Measurements from ENCODE around the gene MOB3A.
A peak's percentile ranks its signal among the peaks of the same experiment; 100 is the strongest.

Gene MOB3A

DNA sequence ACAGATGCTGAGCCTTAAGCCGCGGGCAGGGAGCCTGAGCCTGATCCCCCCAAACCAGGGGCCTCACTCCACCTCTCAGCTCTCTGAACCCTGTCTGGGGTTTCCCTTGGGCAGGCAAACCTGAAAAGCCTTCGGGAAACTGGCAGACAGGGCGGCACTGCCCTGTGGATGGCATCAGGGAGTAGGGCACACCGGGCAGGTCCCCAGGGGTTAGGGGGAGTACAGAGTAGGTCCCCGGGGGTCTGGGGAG is 54.8 kb downstream of the MOB3A start:
- peaks cover 68% of the 10 kb centered on the region for H3K36me3 ChIP-seq (ENCODE audit: control insufficient read depth, insufficient read depth, low read length)
- peaks cover 8% of the 10 kb centered on the region for H3K4me1 ChIP-seq (ENCODE audit: control insufficient read depth, insufficient read depth, low read length)
- H3K9me3 ChIP-seq (ENCODE audit: control insufficient read depth, insufficient read depth, low read length), result no peaks in the 10 kb centered on the region
- H3K9ac ChIP-seq (ENCODE audit: low read depth, low read length), result no peak overlapping the region; the same call in 1 of the 2 replicates
- no peak overlapping the region for H3K4me3 ChIP-seq (ENCODE audit: low read depth, low read length)
- H3K27ac ChIP-seq (ENCODE audit: low read depth, low read length), result peak overlapping the region; percentile 83
- no peaks in the 10 kb centered on the region for H3K27me3 ChIP-seq (ENCODE audit: control insufficient read depth, insufficient read depth, low read length)

DNA sequence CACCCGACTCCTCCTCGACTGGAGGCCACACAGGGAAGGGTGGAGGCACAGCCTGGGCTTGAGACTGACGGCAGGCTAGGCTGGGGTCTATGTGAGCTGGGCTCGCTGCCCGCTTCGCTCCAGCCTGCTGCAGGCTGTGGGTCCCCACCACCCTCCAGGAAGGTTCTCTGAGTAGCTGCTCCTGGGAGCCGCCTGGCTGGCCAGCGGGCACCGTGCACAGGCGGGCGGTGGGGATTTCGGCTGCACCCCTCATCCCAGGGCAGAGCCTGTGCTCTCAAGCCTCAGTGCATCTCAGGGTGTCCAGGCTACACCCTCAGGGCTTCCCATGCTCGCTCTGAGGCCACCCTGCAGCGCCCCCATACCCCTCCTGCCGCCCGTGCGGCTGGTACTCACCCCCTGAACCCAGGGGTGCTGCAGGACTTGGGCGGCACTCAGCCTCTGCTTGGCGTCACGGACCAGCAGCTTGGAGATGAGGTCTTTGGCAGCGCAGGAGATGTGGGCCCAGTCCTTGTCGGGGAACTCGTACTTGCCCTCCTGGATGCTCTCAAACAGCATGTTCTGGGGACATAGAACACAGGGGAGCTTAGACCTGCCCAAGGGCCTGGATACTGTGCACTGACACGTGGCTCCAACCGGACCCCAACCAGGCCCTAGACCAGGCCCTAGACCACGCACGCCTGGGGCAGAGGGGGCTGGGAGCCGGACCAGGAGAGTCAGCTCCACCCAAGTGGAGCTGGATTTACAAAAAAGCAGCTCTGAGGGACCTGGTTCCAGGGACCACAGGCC is 55.3 kb downstream of the MOB3A start:
- Histone ChIP-seq H3K9ac (ENCODE audit: low read depth, low read length) (no peak overlapping the region; the same call in 1 of the 2 replicates), H3K27me3 (ENCODE audit: control insufficient read depth, insufficient read depth, low read length) (no peaks in the 10 kb centered on the region), H3K27ac (ENCODE audit: low read depth, low read length) (peak overlapping the region; percentile 83), H3K4me1 (ENCODE audit: control insufficient read depth, insufficient read depth, low read length) (peaks cover 8% of the 10 kb centered on the region), H3K4me3 (ENCODE audit: low read depth, low read length) (no peak overlapping the region), H3K36me3 (ENCODE audit: control insufficient read depth, insufficient read depth, low read length) (peaks cover 63% of the 10 kb centered on the region), H3K9me3 (ENCODE audit: control insufficient read depth, insufficient read depth, low read length) (no peaks in the 10 kb centered on the region)

DNA sequence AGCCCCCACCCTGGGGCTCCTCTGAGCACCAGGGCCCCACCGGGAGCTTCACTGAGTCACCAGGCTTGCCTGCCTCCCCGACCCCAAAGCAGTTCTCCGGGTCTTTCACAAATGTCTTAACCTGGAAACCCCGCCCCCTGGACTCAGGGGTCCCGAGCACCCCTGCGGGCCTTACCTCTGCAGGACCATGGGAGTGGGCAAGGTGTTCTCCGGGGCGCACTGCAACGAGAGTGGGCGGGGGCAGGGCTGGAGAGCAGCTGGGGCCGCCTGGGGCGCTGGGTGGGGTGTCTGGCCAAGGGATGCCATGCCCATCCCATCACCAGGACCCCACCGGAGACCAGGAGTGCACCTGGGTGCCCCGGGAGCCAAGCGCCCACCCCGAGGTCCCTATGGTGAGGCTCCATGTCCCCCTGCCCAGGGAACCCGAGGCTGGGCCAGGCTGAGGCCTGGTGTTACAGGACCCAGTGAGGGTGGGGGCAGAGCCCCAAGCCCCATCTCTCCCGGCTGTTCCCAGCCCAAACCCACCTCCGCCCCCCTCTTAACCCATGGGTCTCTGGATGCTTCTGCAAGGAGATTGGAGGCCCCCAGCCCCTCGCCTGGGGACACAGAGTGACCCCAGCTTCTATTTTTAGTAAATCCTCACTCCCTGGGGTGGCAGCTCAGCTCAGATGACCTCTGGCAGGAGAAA is 56.0 kb downstream of the MOB3A start:
- no peaks in the 10 kb centered on the region for H3K9me3 ChIP-seq (ENCODE audit: control insufficient read depth, insufficient read depth, low read length)
- peaks cover 8% of the 10 kb centered on the region for H3K4me1 ChIP-seq (ENCODE audit: control insufficient read depth, insufficient read depth, low read length)
- no peak overlapping the region for H3K9ac ChIP-seq (ENCODE audit: low read depth, low read length)
- H3K4me3 ChIP-seq (ENCODE audit: low read depth, low read length), result no peak overlapping the region
- H3K27me3 ChIP-seq (ENCODE audit: control insufficient read depth, insufficient read depth, low read length), result no peaks in the 10 kb centered on the region
- no peak overlapping the region for H3K27ac ChIP-seq (ENCODE audit: low read depth, low read length)
- H3K36me3 ChIP-seq (ENCODE audit: control insufficient read depth, insufficient read depth, low read length), result peaks cover 56% of the 10 kb centered on the region

GRCh38 chr19:2039089-2039958 is 56.8 kb downstream of the MOB3A start:
- Histone ChIP-seq H3K4me1 (ENCODE audit: control insufficient read depth, insufficient read depth, low read length) (peaks cover 8% of the 10 kb centered on the region), H3K27me3 (ENCODE audit: control insufficient read depth, insufficient read depth, low read length) (no peaks in the 10 kb centered on the region), H3K36me3 (ENCODE audit: control insufficient read depth, insufficient read depth, low read length) (peaks cover 50% of the 10 kb centered on the region), H3K4me3 (ENCODE audit: low read depth, low read length) (no peak overlapping the region), H3K9ac (ENCODE audit: low read depth, low read length) (no peak overlapping the region), H3K27ac (ENCODE audit: low read depth, low read length) (no peak overlapping the region), H3K9me3 (ENCODE audit: control insufficient read depth, insufficient read depth, low read length) (no peaks in the 10 kb centered on the region)

DNA sequence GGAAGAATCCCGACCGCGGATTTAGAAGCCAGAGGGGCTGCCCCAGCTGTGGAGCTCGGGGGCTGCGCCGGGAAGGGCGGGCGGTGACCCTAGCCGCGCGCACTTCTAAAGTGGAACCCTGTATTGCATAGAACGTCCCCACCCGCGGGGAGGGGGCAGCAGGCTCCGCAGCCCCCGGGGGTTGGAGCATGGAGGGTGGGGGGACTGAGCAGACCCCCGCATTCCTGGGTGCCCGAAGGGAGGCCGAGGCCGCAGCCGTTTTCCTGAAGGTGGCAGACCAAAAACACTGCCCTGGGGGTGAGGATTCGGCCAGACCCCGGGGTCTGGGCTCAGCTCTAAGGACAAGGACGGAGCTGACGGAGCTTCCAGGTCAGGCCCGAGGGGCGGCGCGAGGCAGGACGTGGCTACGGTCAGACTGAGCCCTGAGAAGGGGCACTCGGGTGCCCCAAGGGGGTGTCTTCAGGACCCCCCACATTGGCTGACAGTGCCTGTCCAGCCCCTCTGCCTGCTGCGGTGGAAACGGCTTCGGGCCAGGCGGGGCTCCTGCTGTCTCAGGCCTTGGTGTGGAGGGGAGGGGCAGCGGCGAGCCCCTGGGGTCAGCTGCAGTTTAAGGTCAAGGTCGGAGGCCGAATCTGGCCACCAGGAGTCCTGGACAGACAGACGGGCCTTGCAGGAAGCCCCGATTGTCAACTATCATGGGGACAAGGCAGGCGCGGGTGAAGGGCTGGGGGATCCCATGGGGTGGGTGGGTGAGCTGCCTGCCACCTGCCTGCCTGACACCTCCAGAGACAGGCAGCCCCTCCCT is 57.6 kb downstream of the MOB3A start:
- Histone ChIP-seq H3K4me1 (ENCODE audit: control insufficient read depth, insufficient read depth, low read length) (peaks cover 8% of the 10 kb centered on the region), H3K27ac (ENCODE audit: low read depth, low read length) (no peak overlapping the region)

DNA sequence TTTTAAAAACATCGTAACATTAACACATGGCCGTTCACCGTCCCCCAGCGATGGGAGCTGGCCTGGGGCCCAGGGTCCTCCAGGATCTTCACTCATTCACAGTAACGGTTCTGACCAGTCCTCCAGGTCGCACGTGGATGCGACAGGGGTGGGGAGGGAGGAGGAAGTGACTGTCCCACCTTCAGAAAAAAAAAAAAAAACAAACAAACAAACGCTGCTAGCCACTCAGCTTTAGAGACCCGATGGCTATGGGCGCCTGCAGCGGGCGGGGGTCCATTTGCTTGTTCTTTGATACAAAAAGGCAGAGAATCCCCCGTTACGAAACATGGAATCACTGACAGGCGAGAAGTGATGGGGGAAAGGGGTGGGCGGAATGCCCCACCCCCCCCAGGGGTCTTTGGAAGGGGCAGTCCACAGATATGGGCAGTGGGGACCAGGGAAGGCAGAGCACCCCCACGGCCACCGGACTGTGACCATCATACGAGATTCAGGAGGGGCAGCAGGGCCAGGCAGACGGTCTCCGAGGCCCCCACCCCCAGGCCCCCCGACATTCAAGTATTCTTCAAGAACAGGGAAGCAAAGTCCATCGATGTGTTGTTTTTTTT is 58.4 kb downstream of the MOB3A start:
- Histone ChIP-seq H3K27ac (ENCODE audit: low read depth, low read length) (no peak overlapping the region), H3K4me3 (ENCODE audit: low read depth, low read length) (no peak overlapping the region), H3K4me1 (ENCODE audit: control insufficient read depth, insufficient read depth, low read length) (peaks cover 6% of the 10 kb centered on the region), H3K27me3 (ENCODE audit: control insufficient read depth, insufficient read depth, low read length) (no peaks in the 10 kb centered on the region), H3K36me3 (ENCODE audit: control insufficient read depth, insufficient read depth, low read length) (peaks cover 40% of the 10 kb centered on the region), H3K9ac (ENCODE audit: low read depth, low read length) (no peak overlapping the region), H3K9me3 (ENCODE audit: control insufficient read depth, insufficient read depth, low read length) (no peaks in the 10 kb centered on the region)

More for the DNA sequence above, 57.6 kb downstream of the MOB3A start:
- Histone ChIP-seq H3K27me3 (ENCODE audit: control insufficient read depth, insufficient read depth, low read length) (no peaks in the 10 kb centered on the region), H3K36me3 (ENCODE audit: control insufficient read depth, insufficient read depth, low read length) (peaks cover 47% of the 10 kb centered on the region), H3K9me3 (ENCODE audit: control insufficient read depth, insufficient read depth, low read length) (no peaks in the 10 kb centered on the region), H3K4me3 (ENCODE audit: low read depth, low read length) (no peak overlapping the region), H3K9ac (ENCODE audit: low read depth, low read length) (no peak overlapping the region)

GRCh38 chr19:2036424-2036823 is 59.7 kb downstream of the MOB3A start:
- Histone ChIP-seq H3K9ac (ENCODE audit: low read depth, low read length) (no peak overlapping the region), H3K9me3 (ENCODE audit: control insufficient read depth, insufficient read depth, low read length) (no peaks in the 10 kb centered on the region), H3K36me3 (ENCODE audit: control insufficient read depth, insufficient read depth, low read length) (peaks cover 33% of the 10 kb centered on the region), H3K4me1 (ENCODE audit: control insufficient read depth, insufficient read depth, low read length) (no peaks in the 10 kb centered on the region; the same call in 1 of the 2 replicates), H3K27me3 (ENCODE audit: control insufficient read depth, insufficient read depth, low read length) (no peaks in the 10 kb centered on the region), H3K4me3 (ENCODE audit: low read depth, low read length) (no peak overlapping the region), H3K27ac (ENCODE audit: low read depth, low read length) (no peak overlapping the region)

DNA sequence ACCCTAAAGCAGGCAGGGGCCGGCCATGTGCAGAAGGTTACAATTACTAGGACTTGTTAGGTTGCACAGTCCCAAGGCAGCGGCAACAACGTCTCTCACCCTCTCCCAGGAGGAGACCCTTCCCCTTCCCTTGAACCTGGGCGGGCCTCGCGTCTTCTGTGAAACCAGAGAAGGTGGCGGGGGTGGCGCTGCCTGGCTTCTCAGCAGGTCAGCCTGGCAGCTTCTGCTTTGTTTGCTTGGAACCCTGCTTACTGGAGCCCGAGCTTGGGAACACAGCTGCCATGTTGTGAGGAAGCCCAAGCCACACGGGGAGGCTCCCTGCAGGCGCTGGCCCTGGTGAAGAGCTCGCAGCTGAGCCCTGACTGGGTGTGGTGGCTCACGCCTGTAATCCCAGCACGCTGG is 60.5 kb downstream of the MOB3A start:
- no peak overlapping the region for H3K4me3 ChIP-seq (ENCODE audit: low read depth, low read length)
- H3K9me3 ChIP-seq (ENCODE audit: control insufficient read depth, insufficient read depth, low read length), result no peaks in the 10 kb centered on the region
- no peak overlapping the region for H3K9ac ChIP-seq (ENCODE audit: low read depth, low read length)
- H3K27me3 ChIP-seq (ENCODE audit: control insufficient read depth, insufficient read depth, low read length), result no peaks in the 10 kb centered on the region
- no peaks in the 10 kb centered on the region; the same call in 1 of the 2 replicates for H3K4me1 ChIP-seq (ENCODE audit: control insufficient read depth, insufficient read depth, low read length)
- peaks cover 25% of the 10 kb centered on the region for H3K36me3 ChIP-seq (ENCODE audit: control insufficient read depth, insufficient read depth, low read length)
- no peak overlapping the region for H3K27ac ChIP-seq (ENCODE audit: low read depth, low read length)

DNA sequence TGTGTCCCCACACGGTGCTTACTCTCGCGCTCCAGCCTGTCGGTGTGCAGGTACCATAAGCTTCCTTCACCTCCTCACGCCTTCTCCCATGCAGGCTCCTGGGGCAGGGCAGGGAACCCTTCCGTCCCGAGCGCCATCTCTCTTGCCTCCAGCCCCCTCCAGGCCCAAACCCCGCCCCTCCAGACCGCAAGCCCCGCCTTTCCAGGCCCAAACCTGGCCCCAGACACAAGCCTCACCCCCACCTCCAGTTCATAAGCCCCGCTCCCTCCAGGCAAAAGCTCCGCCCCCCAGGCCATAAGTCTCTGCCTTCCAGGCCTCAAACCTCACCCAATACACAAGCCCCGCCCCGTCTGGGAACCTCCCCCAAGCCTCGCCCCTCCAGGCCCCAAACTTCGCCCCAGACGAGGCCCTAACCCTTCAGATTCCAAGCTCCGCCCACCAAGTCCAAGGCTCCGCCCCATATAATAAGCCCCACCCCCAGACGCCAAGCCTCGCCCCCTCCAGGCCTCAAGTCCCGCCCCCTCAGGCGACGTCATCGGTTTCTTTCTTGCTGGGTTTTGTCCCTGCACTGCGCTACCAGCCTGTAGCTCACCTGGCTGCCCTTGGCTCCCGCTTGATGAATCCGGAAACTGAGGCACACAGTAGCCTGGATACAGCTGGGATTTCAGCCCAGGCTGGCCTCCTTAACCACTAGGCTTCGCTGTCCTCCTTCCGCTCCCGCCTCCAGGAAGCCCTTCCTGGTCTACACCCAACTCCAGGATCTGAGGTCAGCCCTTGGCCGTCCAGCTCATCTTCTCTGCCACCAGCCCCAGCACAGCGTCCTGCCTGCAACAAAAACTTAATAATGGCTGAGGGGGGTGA is 61.2 kb downstream of the MOB3A start:
- Histone ChIP-seq H3K27ac (ENCODE audit: low read depth, low read length) (no peak overlapping the region), H3K36me3 (ENCODE audit: control insufficient read depth, insufficient read depth, low read length) (peaks cover 19% of the 10 kb centered on the region), H3K27me3 (ENCODE audit: control insufficient read depth, insufficient read depth, low read length) (no peaks in the 10 kb centered on the region), H3K4me3 (ENCODE audit: low read depth, low read length) (no peak overlapping the region), H3K9ac (ENCODE audit: low read depth, low read length) (no peak overlapping the region), H3K4me1 (ENCODE audit: control insufficient read depth, insufficient read depth, low read length) (no peaks in the 10 kb centered on the region; the same call in 1 of the 2 replicates), H3K9me3 (ENCODE audit: control insufficient read depth, insufficient read depth, low read length) (no peaks in the 10 kb centered on the region)
